Stimulated activated CD4-positive, alpha-beta T cell treated with anti-CD3 and anti-CD28 coated beads, Interleukin-4, amount 100 ng/mL, for 48 hours (primary cell): ENCODE data around the gene ITGAX.
"Not testable (repeated sequence)": the region's sequence is repeated elsewhere in the genome, so short reads cannot be mapped to it uniquely, and the experiment has no call there.

ENCODE experiments used
- DNase-seq, 2 donors: peaks; one replicate each; pipeline ENCODE4 v3.0.0-alpha.2; 2020; ENCODE audit warnings: low read depth in 2 of 2

The ITGAX gene

GRCh38 chr16:31354394-31355291 is at the start of gene ITGAX:
ITGAX (plus strand) TSS chr16:31355176; CDS start chr16:31355255, 79 bp downstream.
- DNase-seq: peak; percentile 58 to 74

- DNase-seq: no peak
Observed at GRCh38 chr16:31305219-31305618, 49.8 kb upstream of the ITGAX start.

DNA sequence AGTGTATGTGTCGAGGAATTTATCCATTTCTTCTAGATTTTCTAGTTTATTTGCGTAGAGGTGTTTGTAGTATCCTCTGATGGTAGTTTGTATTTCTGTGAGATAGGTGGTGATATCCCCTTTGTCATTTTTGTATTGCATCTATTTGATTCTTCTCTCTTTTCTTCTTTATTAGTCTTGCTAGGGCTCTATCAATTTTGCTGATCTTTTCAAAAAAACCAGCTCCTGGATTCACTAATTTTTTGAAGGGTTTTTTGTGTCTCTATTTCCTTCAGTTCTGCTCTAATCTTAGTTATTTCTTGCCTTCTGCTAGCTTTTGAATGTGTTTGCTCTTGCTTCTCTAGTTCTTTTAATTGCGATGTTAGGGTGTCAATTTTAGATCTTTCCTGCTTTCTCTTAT is 46.6 kb upstream of the ITGAX start:
- DNase-seq: not testable (repeated sequence)

GRCh38 chr16:31322500-31322899 is 32.5 kb upstream of the ITGAX start:
- DNase-seq: no peak

DNA sequence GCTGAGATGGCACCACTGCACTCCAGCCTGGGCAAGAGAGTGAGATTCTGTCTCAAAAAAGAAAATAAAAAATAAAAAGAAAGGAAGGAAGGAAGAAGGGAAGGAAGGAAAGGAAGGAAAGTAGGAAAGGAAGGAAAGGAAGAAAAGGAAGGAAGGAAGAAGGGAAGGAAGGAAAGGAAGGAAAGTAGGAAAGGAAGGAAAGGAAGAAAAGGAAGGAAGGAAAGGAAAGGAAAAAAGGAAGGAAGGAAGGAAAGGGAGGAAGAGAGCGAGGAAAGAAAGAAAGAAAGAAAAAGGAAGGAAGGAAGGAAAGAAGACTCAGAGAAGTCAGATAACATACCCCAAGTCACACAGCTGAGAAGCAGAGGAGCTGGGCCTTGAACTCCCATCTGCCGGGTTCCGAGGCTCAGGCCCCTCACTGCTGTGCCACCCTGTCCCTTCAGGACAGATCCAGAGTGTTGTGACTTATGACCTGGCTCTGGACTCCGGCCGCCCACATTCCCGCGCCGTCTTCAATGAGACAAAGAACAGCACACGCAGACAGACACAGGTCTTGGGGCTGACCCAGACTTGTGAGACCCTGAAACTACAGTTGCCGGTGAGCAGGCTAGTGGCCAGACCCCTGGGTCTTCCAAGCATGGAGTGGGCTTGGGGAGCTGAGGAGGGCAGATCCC is 30.9 kb upstream of the ITGAX start:
- no peak for DNase-seq

DNA sequence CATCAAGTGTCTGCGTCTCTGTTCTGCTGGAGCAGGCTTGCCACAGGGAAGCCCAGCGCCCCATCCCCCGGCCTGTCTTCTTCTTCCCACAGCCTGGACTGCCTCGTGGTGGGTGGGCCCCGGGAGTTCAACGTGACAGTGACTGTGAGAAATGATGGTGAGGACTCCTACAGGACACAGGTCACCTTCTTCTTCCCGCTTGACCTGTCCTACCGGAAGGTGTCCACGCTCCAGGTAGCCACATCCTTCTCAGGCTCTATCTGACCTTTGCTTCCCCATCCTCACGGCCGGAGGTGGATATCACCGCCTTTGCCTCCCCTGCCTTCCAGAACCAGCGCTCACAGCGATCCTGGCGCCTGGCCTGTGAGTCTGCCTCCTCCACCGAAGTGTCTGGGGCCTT is 29.8 kb upstream of the ITGAX start:
- no peak for DNase-seq

DNA sequence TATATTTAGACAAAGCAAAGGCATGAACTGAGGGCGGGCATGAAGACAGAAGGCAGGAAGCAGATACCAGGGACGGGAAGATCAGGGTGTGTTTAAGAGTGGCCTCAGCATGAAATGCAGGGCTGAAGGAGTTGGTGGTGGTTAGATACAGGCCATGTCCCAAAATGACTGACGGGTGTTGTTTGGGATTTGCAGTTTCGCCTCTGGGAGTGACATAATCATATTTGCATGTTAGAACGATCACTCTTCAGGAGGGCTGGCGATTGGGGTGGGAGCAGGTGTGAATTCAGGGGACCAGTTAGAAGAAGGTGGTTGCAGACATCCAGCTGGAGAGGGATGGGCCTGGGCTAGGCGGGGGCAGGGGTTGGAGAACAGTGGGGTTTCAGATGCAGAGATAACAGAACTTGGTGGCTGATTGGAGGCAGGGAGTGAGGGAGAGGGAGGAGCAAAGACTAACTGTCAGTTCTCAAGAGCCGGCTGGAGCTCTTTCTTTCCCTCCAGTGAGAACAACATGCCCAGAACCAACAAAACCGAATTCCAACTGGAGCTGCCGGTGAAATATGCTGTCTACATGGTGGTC is 27.2 kb upstream of the ITGAX start:
- DNase-seq: no peak

DNA sequence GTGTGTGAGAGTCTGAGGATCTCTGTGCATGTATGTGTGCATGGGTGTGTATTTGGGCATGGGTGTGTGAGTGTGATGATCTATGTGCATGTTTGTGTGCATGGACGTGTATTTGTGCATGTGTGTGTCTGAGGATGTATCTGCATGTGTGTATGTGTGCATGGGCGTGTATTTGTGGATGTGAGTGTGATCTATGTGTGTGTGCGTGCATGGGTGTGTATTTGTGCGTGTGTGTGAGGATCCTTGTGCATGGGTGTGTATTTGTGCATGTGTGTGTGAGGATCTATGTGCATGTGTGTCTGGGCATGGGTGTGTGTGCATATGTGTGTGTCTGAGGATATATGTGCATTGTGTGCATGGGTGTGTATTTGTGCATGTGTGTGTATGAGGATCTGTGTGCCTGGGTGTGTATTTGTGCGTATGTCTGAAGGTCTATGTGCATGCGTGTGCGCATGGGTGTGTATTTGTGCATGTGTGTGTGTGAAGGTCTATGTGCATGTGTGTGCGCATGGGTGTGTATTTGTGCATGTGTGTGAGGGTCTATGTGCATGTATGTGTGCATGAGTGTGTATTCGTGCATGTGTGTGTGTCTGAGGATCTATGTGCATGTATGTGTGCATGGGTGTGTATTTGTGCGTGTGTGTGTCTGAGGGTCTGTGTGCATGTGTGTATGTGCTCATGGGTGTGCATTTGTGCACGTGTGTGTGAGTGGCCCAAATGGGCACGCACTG is 26.5 kb upstream of the ITGAX start:
- DNase-seq: no peak

DNA sequence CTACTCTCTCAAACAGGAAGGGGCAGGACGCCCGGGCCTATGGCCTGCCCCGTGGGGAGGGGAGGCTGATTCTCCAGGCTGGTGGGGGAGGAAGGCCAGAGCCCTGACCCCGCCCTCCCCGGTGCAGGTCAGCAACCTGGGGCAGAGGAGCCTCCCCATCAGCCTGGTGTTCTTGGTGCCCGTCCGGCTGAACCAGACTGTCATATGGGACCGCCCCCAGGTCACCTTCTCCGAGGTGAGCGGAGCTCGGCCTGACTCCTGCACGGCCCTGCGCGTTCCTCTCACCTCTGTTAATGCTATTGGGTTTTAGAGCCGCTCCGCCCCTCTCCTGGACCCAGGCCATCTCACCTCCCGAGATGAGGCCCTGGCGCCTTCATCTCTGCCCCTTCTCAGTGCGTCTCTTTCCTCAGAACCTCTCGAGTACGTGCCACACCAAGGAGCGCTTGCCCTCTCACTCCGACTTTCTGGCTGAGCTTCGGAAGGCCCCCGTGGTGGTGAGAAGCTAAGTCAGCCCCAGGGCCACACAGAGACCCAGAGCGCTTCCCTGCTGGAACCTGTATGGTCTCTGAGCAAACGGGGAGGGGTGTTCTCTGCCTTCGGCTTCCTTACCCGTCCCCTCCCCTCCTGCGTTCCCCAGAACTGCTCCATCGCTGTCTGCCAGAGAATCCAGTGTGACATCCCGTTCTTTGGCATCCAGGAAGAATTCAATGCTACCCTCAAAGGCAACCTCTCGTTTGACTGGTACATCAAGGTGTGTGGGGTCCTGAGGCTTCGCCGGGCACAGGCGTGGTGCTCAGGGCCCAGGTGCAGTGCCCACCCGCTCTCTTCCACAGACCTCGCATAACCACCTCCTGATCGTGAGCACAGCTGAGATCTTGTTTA is 25.1 kb upstream of the ITGAX start:
- DNase-seq: no peak

DNA sequence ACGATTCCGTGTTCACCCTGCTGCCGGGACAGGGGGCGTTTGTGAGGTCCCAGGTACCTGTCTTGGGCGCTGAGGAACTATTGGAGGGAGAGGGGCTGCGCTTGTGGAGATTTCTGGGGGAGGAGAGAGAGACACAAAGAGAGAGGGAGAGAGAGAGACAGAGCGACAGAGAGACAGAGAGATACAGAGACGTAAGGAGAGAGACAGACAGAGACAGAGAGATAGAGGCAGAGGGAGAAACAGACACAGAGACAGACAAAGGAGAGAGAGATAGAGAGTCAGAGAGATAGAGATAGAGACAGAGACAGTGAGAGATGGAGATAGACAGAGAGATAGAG is 24.5 kb upstream of the ITGAX start:
- DNase-seq: no peak

DNA sequence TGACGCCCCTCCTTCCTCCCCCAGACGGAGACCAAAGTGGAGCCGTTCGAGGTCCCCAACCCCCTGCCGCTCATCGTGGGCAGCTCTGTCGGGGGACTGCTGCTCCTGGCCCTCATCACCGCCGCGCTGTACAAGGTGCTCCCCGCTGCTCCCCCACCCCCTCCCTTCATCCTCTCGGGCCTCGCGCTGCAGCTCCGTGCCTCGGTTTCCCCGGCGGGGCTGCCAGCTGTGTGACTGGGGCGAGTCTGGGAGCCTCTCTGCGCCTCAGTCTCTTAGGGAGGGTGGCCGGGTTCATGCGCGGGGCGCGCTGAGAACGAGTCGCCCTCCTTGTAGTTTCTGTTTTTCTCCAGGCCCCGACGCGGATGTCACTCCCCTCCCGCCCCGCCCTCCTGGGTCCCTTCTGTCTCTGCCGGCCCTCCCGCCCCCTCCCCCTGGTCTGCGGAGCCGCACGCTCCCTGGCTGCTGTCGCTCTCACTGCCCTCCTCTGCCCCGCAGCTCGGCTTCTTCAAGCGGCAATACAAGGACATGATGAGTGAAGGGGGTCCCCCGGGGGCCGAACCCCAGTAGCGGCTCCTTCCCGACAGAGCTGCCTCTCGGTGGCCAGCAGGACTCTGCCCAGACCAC is 23.7 kb upstream of the ITGAX start:
- no peak for DNase-seq

DNA sequence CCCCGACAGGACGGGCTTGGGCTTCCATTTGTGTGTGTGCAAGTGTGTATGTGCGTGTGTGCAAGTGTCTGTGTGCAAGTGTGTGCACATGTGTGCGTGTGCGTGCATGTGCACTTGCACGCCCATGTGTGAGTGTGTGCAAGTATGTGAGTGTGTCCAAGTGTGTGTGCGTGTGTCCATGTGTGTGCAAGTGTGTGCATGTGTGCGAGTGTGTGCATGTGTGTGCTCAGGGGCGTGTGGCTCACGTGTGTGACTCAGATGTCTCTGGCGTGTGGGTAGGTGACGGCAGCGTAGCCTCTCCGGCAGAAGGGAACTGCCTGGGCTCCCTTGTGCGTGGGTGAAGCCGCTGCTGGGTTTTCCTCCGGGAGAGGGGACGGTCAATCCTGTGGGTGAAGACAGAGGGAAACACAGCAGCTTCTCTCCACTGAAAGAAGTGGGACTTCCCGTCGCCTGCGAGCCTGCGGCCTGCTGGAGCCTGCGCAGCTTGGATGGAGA is 23.1 kb upstream of the ITGAX start:
- DNase-seq: no peak

- no peak for DNase-seq
Observed at GRCh38 chr16:31332544-31332943, 22.4 kb upstream of the ITGAX start.

GRCh38 chr16:31333686-31334649 is 21.0 kb upstream of the ITGAX start:
- DNase-seq: no peak

- no peak for DNase-seq
Observed at GRCh38 chr16:31334934-31335333, 20.0 kb upstream of the ITGAX start.

GRCh38 chr16:31335431-31335830 is 19.5 kb upstream of the ITGAX start:
- no peak for DNase-seq

DNA sequence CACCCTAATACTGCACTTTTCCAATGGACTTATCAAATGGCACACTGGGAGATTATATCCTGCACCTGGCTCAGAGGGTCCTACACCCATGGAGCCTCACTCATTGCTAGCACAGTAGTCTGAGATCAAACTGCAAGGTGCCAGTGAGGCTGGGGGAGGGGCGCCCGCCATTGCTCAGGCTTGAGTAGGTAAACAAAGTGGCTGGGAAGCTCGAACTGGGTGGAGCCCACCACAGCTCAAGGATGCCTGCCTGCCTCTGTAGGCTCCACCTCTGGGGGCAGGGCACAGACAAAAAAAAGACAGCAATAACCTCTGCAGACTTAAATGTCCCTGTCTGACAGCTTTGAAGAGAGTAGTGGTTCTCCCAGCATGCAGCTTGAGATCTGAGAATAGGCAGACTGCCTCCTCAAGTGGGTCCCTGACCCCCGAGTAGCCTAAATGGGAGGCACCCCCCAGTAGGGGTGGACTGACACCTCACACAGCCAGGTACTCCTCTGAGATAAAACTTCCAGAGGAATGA is 16.8 kb upstream of the ITGAX start:
- not testable (repeated sequence) for DNase-seq

DNA sequence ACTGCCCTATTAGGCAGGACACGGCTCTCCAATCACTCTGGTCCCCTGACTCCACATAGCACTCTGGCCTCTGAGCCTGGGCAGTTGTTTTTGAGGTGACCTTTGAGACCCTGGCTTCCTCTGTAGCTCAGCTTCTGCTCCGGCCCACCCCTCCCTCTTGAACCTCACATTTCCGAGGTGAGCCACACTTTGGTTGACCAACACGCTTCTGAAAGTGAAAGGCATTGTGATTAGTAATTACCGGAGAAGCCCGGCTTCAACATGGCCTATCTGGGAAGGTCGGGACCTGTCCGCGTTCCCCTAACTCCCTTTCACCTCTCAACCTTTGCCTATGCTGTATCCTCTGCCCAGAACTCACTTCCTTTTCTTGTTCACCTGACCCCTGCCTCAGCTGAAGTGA is 10.3 kb upstream of the ITGAX start:
- DNase-seq: no peak

DNA sequence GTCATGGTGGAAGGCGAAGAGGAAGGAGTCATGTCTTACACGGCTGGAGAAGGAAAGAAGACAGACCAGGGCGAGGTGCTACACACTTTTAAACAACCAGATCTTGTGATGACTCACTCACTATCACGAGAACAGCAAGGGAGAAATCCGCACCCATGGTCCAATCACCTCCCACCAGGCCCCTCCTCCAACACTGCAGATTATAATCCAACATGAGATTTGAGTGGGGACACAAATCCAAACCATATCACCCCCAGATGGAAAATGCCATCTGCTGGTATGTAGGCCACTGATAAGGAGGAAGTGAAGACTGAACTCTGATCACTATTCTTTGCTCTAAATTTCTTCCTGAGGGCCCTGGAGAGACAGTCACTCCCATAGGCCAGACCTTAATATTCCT is 7.5 kb upstream of the ITGAX start:
- no peak for DNase-seq
